Measurements from ENCODE around the gene BMPER.

Gene BMPER

DNA sequence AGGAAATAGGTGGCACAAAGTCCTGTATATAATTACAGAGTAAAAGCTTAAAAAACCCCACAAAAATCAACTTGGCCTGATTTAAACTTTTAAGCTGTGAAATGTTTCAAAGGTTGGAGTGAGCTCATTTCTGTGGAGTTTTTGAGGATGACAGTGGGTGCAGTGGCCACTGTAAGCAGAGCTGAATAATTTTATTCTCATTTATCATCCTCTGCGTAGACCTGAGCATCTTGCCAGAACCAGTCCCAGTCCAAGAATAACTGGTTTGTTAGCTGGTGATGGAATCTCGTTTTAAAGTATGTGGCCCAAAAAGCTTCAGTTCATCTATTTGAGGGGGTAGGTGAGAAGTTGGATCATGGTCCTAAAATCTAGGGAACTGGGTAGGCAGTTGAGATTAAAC lies 4.4 kb downstream of the BMPER start:
- H3K4me3 ChIP-seq (ENCODE audit: low read depth, low read length), result no peak overlapping the region
- TF ChIP-seq, protein P1, sequence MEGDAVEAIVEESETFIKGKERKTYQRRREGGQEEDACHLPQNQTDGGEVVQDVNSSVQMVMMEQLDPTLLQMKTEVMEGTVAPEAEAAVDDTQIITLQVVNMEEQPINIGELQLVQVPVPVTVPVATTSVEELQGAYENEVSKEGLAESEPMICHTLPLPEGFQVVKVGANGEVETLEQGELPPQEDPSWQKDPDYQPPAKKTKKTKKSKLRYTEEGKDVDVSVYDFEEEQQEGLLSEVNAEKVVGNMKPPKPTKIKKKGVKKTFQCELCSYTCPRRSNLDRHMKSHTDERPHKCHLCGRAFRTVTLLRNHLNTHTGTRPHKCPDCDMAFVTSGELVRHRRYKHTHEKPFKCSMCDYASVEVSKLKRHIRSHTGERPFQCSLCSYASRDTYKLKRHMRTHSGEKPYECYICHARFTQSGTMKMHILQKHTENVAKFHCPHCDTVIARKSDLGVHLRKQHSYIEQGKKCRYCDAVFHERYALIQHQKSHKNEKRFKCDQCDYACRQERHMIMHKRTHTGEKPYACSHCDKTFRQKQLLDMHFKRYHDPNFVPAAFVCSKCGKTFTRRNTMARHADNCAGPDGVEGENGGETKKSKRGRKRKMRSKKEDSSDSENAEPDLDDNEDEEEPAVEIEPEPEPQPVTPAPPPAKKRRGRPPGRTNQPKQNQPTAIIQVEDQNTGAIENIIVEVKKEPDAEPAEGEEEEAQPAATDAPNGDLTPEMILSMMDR (IDR thresholded peaks at IDR 0.05; ENCODE audit: insufficient read depth, low read length, missing control alignments), result no peak
- no peak for DNase-seq (ENCODE audit: low read depth, low spot score)
- CTCF ChIA-PET, result interaction anchor here (0.9 to 5.1 kb wide), 5 partner anchors 15 to 178 kb away, joined by 3 to 46 read pairs (median 8); no protein-coding TSS in a partner anchor
- POLR2A ChIA-PET, result interaction anchor here (0.5 to 1.2 kb wide), 4 partner anchors 72 to 491 kb away, joined by 3 to 4 read pairs (median 4); no protein-coding TSS in a partner anchor

DNA sequence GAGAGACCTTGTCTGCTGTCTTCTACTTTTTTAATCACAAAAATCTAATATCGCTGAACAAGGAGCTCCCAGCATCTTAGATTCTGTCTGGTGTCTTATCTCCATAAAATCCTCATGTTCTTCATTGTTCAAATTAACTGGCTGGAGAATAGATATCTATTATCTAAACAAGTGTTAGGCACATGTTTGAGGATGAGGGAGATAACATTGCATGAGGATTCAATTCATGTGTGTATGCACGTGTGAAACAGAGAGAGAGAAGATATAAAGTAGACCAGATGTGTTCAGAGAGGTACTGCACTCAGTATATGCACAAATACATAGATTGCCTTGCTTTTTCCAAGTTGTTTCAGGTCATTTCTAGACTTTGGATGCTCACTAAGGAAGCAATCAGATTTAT lies 5.4 kb downstream of the BMPER start:
- ChIA-PET CTCF (interaction anchor here (1.9 to 5.1 kb wide), 3 partner anchors 16 to 177 kb away, joined by 8 to 46 read pairs (median 27); no protein-coding TSS in a partner anchor), POLR2A (no interaction called here)
- H3K4me3 ChIP-seq (ENCODE audit: low read depth, low read length), result no peak overlapping the region
- DNase-seq (ENCODE audit: low read depth, low spot score), result no peak
- TF ChIP-seq, protein P1 (IDR thresholded peaks at IDR 0.05; ENCODE audit: insufficient read depth, low read length, missing control alignments), result no peak

DNA sequence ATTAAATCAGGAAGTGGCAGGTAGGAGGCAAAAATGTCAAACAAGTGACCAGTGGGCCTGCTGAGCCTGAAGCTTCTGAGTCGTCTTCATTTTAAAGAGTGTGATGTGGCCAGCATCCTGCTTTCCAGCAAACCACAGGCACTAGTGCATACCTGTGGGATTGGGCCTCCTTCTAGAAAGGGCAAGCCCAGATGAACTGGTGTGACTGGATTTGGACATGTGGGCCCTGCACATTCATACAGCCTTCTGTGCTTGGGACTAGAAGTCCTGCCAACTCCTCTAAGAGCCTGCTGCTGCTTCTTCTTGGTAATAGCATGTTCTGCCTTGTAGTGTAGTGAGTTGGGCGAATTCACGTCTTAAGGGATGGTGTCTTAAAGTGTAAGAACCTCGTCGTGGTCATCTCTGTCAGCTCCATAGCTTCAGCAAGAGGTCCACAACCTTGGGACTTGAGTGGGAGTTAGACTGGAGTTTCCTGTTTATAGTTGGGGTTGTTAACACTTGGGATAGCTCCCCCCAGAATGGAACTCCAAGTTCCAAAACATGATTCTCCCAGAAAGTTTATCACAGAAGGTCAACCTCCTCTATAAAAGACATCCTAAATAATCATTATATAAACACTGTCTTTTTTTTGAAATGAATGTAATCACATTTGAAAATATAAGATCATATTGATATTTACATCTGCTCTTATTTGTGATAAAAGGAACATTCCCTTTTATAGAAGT lies 11.2 kb downstream of the BMPER start:
- TF ChIP-seq, protein P1 (IDR thresholded peaks at IDR 0.05; ENCODE audit: insufficient read depth, low read length, missing control alignments), result no peak
- CTCF ChIA-PET, result interaction anchor here (0.7 to 4.7 kb wide), 6 partner anchors 8 to 79 kb away, joined by 3 to 37 read pairs (median 5); no protein-coding TSS in a partner anchor
- no peak overlapping the region for H3K4me3 ChIP-seq (ENCODE audit: low read depth, low read length)
- POLR2A ChIA-PET, result interaction anchor here (1.2 kb wide), 1 partner anchor 12 kb away, joined by 3 read pairs; no protein-coding TSS in a partner anchor
- no peak for DNase-seq (ENCODE audit: low read depth, low spot score)

DNA sequence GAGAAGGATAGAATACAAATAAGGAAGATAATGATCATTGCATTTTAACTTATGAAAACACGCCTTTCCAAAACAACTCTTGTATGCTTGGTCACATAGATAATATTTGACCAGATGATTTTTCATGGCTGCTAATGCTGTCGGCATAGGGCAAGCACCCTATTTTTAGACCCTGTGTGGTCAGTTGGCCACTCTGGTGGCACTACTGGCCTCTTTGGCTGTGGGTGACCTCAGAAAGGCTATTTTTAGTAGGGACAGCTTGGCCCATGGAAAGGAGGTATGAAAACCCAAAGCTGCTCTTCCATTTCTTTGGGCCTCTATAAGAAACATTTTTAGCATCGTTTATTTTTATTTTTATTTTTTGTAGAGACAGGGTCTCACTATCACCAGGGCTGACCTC lies 12.3 kb downstream of the BMPER start:
- CTCF ChIA-PET, result interaction anchor here (0.7 to 4.7 kb wide), 5 partner anchors 10 to 202 kb away, joined by 3 to 37 read pairs (median 3); no protein-coding TSS in a partner anchor
- no peak overlapping the region for H3K4me3 ChIP-seq (ENCODE audit: low read depth, low read length)
- TF ChIP-seq, protein P1 (IDR thresholded peaks at IDR 0.05; ENCODE audit: insufficient read depth, low read length, missing control alignments), result no peak
- POLR2A ChIA-PET, result interaction anchor here (1.0 kb wide), 1 partner anchor 13 kb away, joined by 3 read pairs; no protein-coding TSS in a partner anchor
- DNase-seq (ENCODE audit: low read depth, low spot score), result no peak

DNA sequence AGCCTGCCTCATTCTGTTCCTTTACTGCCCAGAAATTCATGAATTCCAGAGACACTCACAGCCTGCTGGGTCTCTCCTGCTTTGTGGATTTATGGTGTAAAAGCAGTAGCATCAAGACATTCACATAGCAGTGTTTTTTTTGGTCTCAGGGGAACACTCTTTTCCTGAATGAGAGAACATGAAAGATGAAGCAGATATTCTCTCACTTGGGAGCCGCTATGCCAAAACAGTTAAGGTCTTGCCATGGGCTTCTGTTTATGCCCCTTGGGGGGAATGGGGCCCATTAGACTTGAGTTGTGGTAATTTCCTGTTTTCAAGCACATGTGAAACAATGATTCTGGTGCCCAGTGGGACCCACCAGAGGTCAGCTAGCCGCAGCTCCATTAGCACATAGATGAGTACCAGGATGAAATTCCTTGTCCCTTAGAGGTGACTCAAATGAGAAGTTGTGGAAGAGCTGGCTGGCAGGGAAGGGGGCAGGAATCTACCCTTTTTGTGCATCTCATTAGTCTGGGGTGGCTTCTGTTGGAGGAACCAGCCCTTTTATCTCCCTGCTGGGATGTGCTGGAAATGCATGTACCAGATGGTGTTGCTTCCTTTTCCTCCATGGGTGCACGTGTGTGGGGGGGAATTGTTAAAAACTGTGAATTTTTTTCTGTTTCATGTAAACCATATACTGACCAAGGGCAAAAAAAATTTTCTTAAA lies 13.3 kb downstream of the BMPER start:
- no peak overlapping the region for H3K4me3 ChIP-seq (ENCODE audit: low read depth, low read length)
- DNase-seq (ENCODE audit: low read depth, low spot score), result no peak
- ChIA-PET POLR2A (no interaction called here), CTCF (interaction anchor here (1.0 to 4.7 kb wide), 3 partner anchors 11 to 203 kb away, joined by 3 to 37 read pairs (median 3); no protein-coding TSS in a partner anchor)
- TF ChIP-seq, protein P1 (IDR thresholded peaks at IDR 0.05; ENCODE audit: insufficient read depth, low read length, missing control alignments), result no peak

DNA sequence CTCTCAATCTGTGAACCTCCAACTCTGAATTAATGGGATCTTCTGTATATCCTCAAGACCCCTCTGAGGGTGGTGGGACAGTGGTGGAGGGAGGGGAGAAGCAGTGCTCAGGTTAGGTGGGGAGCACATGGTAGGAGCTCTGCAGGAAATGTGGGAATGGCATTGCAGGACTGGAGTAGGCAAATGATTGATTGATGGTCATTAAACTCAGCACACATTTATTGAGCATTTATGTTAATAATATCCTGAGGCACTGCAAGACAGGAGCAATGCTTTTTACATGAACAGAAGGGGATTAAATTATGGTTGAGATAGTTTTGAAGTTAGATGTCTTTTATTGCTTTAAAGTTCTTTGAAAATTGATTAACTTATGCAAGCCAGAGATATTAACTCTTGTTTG lies 14.1 kb downstream of the BMPER start:
- TF ChIP-seq, protein P1 (IDR thresholded peaks at IDR 0.05; ENCODE audit: insufficient read depth, low read length, missing control alignments), result no peak
- CTCF ChIA-PET, result interaction anchor here (4.7 kb wide), 1 partner anchor 12 kb away, joined by 37 read pairs; no protein-coding TSS in a partner anchor
- no peak for DNase-seq (ENCODE audit: low read depth, low spot score)
- POLR2A ChIA-PET, result no interaction called here
- no peak overlapping the region for H3K4me3 ChIP-seq (ENCODE audit: low read depth, low read length)

All from AG04449 (cell line).